Neural cell (in vitro differentiated cells): ENCODE results near the gene GPR107. TPM values are rescaled to one million over a fixed set of nuclear protein-coding genes. Genes with fewer than 3 reads are reported as not detected.

Experiments used
- H2AFZ ChIP-seq: fragments of 200-600, 300-800 bp; sonication (generic), shearing (Covaris generic); 2 replicates; pipeline ENCODE4 v1.6.0; 2014; ENCODE audit warnings: low read depth, mild to moderate bottlenecking, antibody characterized with exemption, low read length, moderate library complexity
- H3F3A ChIP-seq: fragments of 200-600 bp; shearing (Covaris generic); 2 replicates; pipeline ENCODE4 v1.6.1; 2016; ENCODE audit warnings: mild to moderate bottlenecking, moderate library complexity, mixed read lengths, antibody characterized with exemption, low read length; ENCODE audit not compliant: insufficient read depth, poor library complexity, severe bottlenecking
- H3K27ac ChIP-seq: fragments of 200-600, 300-800 bp; sonication (generic), shearing (Covaris generic); 2 replicates; pipeline ENCODE4 v1.5.1; 2014; ENCODE audit warnings: mild to moderate bottlenecking, low read length, moderate library complexity
- H3K27me3 ChIP-seq: fragments of 300-800, 200-600 bp; sonication (generic), shearing (Covaris generic); 2 replicates; pipeline ENCODE4 v1.6.0; 2014; ENCODE audit warnings: mild to moderate bottlenecking, low read depth, low read length, moderate library complexity; ENCODE audit not compliant: insufficient read depth
- H3K36me3 ChIP-seq: fragments of 300-800, 200-600 bp; sonication (generic), shearing (Covaris generic); 2 replicates; pipeline ENCODE4 v1.5.1; 2014; ENCODE audit warnings: mild to moderate bottlenecking, antibody characterized with exemption, low read length, moderate library complexity; ENCODE audit not compliant: insufficient read depth
- H3K4me2 ChIP-seq: fragments of 300-800, 200-600 bp; sonication (generic), shearing (Covaris generic); 2 replicates; pipeline ENCODE4 v1.6.0; 2014; ENCODE audit warnings: mild to moderate bottlenecking, low read length
- H3K4me3 ChIP-seq: fragments of 300-800, 200-600 bp; sonication (generic), shearing (Covaris generic); 2 replicates; pipeline ENCODE4 v1.5.1; 2014; ENCODE audit warnings: mild to moderate bottlenecking, low read length, moderate library complexity
- H3K79me2 ChIP-seq: fragments of 200-600 bp; shearing (Covaris generic); replicated peaks from 2 replicates; pipeline ENCODE4 v1.6.0; 2014; ENCODE audit warnings: mild to moderate bottlenecking, low read length, moderate library complexity; ENCODE audit not compliant: insufficient read depth
- H3K9ac ChIP-seq: fragments of 300-800, 200-600 bp; sonication (generic), shearing (Covaris generic); 2 replicates; pipeline ENCODE4 v1.6.1; 2016; ENCODE audit warnings: mild to moderate bottlenecking, low read length, mixed read lengths
- H3K9me2 ChIP-seq: fragments of 200-600 bp; shearing (Covaris generic); 2 replicates; pipeline ENCODE4 v1.6.1; 2016; ENCODE audit warnings: mild to moderate bottlenecking, low read length, mixed read lengths; ENCODE audit not compliant: insufficient read depth
- H3K9me3 ChIP-seq: fragments of 200-600, 300-800 bp; sonication (generic), shearing (Covaris generic); 2 replicates; pipeline ENCODE4 v1.6.1; 2016; ENCODE audit warnings: mild to moderate bottlenecking, mixed run types, low read length, moderate library complexity, mixed read lengths
- H4K20me1 ChIP-seq: fragments of 200-600 bp; shearing (Covaris generic); 2 replicates; pipeline ENCODE4 v1.6.1; 2016; ENCODE audit warnings: mild to moderate bottlenecking, mixed run types; ENCODE audit not compliant: insufficient read depth
- EP300 ChIP-seq: fragments of 450-650 bp; conservative IDR thresholded peaks from 2 replicates; pipeline ENCODE4 v1.6.1; 2014; ENCODE audit warnings: antibody characterized with exemption, mild to moderate bottlenecking, moderate library complexity; ENCODE audit not compliant: poor library complexity, severe bottlenecking
- EZH2 ChIP-seq: fragments of 200-600, 300-800 bp; shearing (Covaris generic), sonication (generic); IDR thresholded peaks from 2 replicates; pipeline ENCODE4 v1.6.1; 2014; ENCODE audit warnings: antibody characterized with exemption, low read length, borderline replicate concordance, mild to moderate bottlenecking; ENCODE audit not compliant: insufficient read depth, poor library complexity, severe bottlenecking
- MXI1 ChIP-seq: fragments of 450-650 bp; conservative IDR thresholded peaks from 2 replicates; pipeline ENCODE4 v1.6.1; 2014; ENCODE audit warnings: antibody characterized with exemption, mild to moderate bottlenecking; ENCODE audit not compliant: poor library complexity, severe bottlenecking
- POLR2AphosphoS5 ChIP-seq: IDR thresholded peaks from 2 replicates; pipeline ENCODE4 v1.6.1; 2012
- RAD21 ChIP-seq: fragments of 450-650 bp; conservative IDR thresholded peaks from 2 replicates; pipeline ENCODE4 v1.6.1; 2014; ENCODE audit warnings: antibody characterized with exemption, mild to moderate bottlenecking, moderate library complexity
- SMC3 ChIP-seq: fragments of 450-650 bp; conservative IDR thresholded peaks from 2 replicates; pipeline ENCODE4 v1.6.1; 2014; ENCODE audit warnings: antibody characterized with exemption, mild to moderate bottlenecking, moderate library complexity; ENCODE audit not compliant: poor library complexity
- TAF1 ChIP-seq: IDR thresholded peaks from 2 replicates; pipeline ENCODE4 v1.6.1; 2012; ENCODE audit warnings: low read depth
- polyA plus RNA-seq: library from polyadenylated mRNA; depleted of rRNA; stranded (reverse); fragments of >200 nt; gene quantifications from 2 replicates; pipeline ENCODE4 v1.2.3, GENCODE V29; 2014
- TF ChIP-seq, protein P1 (sequence below): IDR thresholded peaks from 2 replicates; pipeline ENCODE4 v1.6.1; 2012; ENCODE audit warnings: borderline replicate concordance
- TF ChIP-seq, protein P2 (sequence below): fragments of 450-650 bp; IDR thresholded peaks from 2 replicates; pipeline ENCODE4 v1.5.1; 2014; ENCODE audit warnings: antibody characterized with exemption, mild to moderate bottlenecking, moderate library complexity; ENCODE audit not compliant: poor library complexity, severe bottlenecking

GPR107 gene
- polyA plus RNA-seq, 1 donor from 2014 or later: 21.5 TPM

- Histone ChIP-seq H4K20me1 (no peaks in the 10 kb centered on the region), H3K9me2 (no peaks in the 10 kb centered on the region), H2AFZ (no peak overlapping the region), H3K36me3 (no peaks in the 10 kb centered on the region), H3K4me2 (no peak overlapping the region), H3K79me2 (peaks cover 19% of the 10 kb centered on the region), H3K9ac (no peak overlapping the region), H3K4me3 (no peak overlapping the region), H3K27me3 (no peaks in the 10 kb centered on the region), H3K9me3 (no peaks in the 10 kb centered on the region), H3K27ac (no peak overlapping the region), H3F3A (no peaks in the 10 kb centered on the region)
- TF ChIP-seq RAD21: no peak
- TF ChIP-seq, protein P1, sequence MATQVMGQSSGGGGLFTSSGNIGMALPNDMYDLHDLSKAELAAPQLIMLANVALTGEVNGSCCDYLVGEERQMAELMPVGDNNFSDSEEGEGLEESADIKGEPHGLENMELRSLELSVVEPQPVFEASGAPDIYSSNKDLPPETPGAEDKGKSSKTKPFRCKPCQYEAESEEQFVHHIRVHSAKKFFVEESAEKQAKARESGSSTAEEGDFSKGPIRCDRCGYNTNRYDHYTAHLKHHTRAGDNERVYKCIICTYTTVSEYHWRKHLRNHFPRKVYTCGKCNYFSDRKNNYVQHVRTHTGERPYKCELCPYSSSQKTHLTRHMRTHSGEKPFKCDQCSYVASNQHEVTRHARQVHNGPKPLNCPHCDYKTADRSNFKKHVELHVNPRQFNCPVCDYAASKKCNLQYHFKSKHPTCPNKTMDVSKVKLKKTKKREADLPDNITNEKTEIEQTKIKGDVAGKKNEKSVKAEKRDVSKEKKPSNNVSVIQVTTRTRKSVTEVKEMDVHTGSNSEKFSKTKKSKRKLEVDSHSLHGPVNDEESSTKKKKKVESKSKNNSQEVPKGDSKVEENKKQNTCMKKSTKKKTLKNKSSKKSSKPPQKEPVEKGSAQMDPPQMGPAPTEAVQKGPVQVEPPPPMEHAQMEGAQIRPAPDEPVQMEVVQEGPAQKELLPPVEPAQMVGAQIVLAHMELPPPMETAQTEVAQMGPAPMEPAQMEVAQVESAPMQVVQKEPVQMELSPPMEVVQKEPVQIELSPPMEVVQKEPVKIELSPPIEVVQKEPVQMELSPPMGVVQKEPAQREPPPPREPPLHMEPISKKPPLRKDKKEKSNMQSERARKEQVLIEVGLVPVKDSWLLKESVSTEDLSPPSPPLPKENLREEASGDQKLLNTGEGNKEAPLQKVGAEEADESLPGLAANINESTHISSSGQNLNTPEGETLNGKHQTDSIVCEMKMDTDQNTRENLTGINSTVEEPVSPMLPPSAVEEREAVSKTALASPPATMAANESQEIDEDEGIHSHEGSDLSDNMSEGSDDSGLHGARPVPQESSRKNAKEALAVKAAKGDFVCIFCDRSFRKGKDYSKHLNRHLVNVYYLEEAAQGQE: no peak
- no peak for TF ChIP-seq SMC3
- TF ChIP-seq EZH2: no peak
Observed at GRCh38 chr9:130029223-130029973, 24.3 kb upstream of the GPR107 start.

DNA sequence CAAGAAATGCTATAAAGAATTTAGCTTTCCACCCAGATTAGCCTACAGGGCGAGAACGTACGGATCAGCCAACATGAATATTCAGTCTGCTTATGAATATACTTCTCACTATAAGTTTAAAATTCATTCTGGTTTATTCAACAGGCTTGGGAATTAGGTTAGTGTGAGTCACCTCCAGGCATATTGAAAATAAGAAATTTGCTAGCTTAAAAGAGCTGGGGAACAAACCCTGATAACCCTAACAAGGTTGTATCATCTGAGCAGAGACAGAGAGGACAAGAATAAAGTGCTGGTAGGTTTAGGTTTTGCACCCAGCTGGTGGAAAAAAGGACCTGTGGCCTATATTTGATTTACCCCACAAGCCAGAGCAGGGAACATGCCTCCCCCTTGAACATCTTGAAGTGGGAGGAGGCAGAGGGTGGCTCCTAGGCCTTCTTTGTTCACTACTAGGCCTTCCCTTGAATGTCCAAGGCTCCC, 23.0 kb upstream of the GPR107 start:
- no peaks in the 10 kb centered on the region for H4K20me1 ChIP-seq
- TF ChIP-seq, protein P1: no peak
- no peak for TF ChIP-seq SMC3
- TF ChIP-seq EZH2: no peak
- TF ChIP-seq, protein P2, sequence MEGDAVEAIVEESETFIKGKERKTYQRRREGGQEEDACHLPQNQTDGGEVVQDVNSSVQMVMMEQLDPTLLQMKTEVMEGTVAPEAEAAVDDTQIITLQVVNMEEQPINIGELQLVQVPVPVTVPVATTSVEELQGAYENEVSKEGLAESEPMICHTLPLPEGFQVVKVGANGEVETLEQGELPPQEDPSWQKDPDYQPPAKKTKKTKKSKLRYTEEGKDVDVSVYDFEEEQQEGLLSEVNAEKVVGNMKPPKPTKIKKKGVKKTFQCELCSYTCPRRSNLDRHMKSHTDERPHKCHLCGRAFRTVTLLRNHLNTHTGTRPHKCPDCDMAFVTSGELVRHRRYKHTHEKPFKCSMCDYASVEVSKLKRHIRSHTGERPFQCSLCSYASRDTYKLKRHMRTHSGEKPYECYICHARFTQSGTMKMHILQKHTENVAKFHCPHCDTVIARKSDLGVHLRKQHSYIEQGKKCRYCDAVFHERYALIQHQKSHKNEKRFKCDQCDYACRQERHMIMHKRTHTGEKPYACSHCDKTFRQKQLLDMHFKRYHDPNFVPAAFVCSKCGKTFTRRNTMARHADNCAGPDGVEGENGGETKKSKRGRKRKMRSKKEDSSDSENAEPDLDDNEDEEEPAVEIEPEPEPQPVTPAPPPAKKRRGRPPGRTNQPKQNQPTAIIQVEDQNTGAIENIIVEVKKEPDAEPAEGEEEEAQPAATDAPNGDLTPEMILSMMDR: no peak
- no peak for TF ChIP-seq TAF1
- TF ChIP-seq POLR2AphosphoS5: no peak
- TF ChIP-seq EP300: no peak
- no peak for TF ChIP-seq RAD21
- no peak for TF ChIP-seq MXI1
- H3K9me3 ChIP-seq: no peaks in the 10 kb centered on the region
- no peaks in the 10 kb centered on the region for H3K36me3 ChIP-seq
- H3K9me2 ChIP-seq: no peaks in the 10 kb centered on the region
- H3K4me3 ChIP-seq: no peak overlapping the region
- no peaks in the 10 kb centered on the region for H3F3A ChIP-seq
- peaks cover 24% of the 10 kb centered on the region for H3K79me2 ChIP-seq
- H3K27ac ChIP-seq: no peak overlapping the region
- H3K4me2 ChIP-seq: no peak overlapping the region
- H2AFZ ChIP-seq: no peak overlapping the region
- H3K9ac ChIP-seq: no peak overlapping the region
- no peaks in the 10 kb centered on the region for H3K27me3 ChIP-seq
